K562 (cell line): ENCODE data around the gene FBN3. TPM values are rescaled to one million over a fixed set of nuclear protein-coding genes. Genes with fewer than 3 reads are reported as not detected.
A peak's percentile ranks its signal among the peaks of the same experiment; 100 is the strongest.

Experiments used
- ATAC-seq: fragments of 200-7000 bp; cut with Tn5 transposase; 3 replicates; pipeline ENCODE4 v1.9.1; 2020; ENCODE audit warnings: moderate library complexity
- BruUV-seq: library from RNA; stranded (reverse); fragments of 400-500 nt; replicated peaks from 2 replicates; lab custom pipeline; 2021; lab: Mats Ljungman, UMichigan
- CTCF ChIA-PET: fragments of 300-600 bp; formaldehyde crosslinking; extraction: SDS; loops from one replicate; lab custom pipeline; 2021; ENCODE audit warnings: low intra/inter-chr PET ratio; lab: Yijun Ruan, JAX
- POLR2A ChIA-PET: fragments of 300-600, 350-650 bp; sonication (Branson Sonifier 250); formaldehyde crosslinking; extraction: SDS; loops from one replicate; lab custom pipeline; 2021; ENCODE audit warnings: antibody characterized with exemption, inconsistent platforms; lab: Yijun Ruan, JAX
- DNase-seq, 4 experiments: peaks; one replicate each; pipeline versions ENCODE4 v3.0.0 to v3.0.0-alpha.2; 2011 to 2018; ENCODE audit warnings: low spot score in 3 of 4, mixed read lengths in 3 of 4; ENCODE audit errors: extremely low read depth in 1 of 4
- FAIRE-seq: peaks from 2 replicates; lab custom pipeline; 2011; peaks lifted over from hg19 to GRCh38; lab: Jason Lieb, UNC
- H2AFZ ChIP-seq: 2 replicates; pipeline ENCODE4 v1.6.0; 2011; ENCODE audit warnings: low read depth, low read length, control low read depth, inconsistent platforms
- H3K27ac ChIP-seq: fragments of 200-600 bp; 3 replicates; pipeline ENCODE4 v1.8.0; 2011; ENCODE audit warnings: low read depth, mild to moderate bottlenecking, control low read depth, inconsistent platforms, low read length, moderate library complexity, mixed read lengths; ENCODE audit errors: extremely low read depth
- H3K27me3 ChIP-seq, 2 experiments: fragments of 300-600 bp in 1 of 2; 2 replicates in 1 of 2; 3 replicates in 1 of 2; pipeline versions ENCODE4 v1.6.0 to v1.8.0; 2011; ENCODE audit warnings: inconsistent platforms in 2 of 2, low read length in 2 of 2, mild to moderate bottlenecking in 1 of 2, mixed read lengths in 1 of 2, moderate library complexity in 1 of 2; ENCODE audit not compliant: control insufficient read depth in 2 of 2, insufficient read depth in 2 of 2
- H3K36me3 ChIP-seq: fragments of 300-600 bp; 3 replicates; pipeline ENCODE4 v1.8.0; 2011; ENCODE audit warnings: mild to moderate bottlenecking, low read length, inconsistent platforms; ENCODE audit not compliant: control insufficient read depth, insufficient read depth
- H3K4me1 ChIP-seq, 2 experiments: fragments of 200-600 bp in 1 of 2; replicated peaks in 1 of 2; 2 replicates in 1 of 2; 3 replicates in 1 of 2; pipeline versions ENCODE4 v1.5.1 to v1.8.0; 2011; ENCODE audit warnings: inconsistent platforms in 2 of 2, low read length in 2 of 2, mild to moderate bottlenecking in 1 of 2, mixed read lengths in 1 of 2, moderate library complexity in 1 of 2; ENCODE audit not compliant: control insufficient read depth in 2 of 2, insufficient read depth in 2 of 2
- H3K4me2 ChIP-seq: 2 replicates; pipeline ENCODE4 v1.6.1; 2011; ENCODE audit warnings: low read length, control low read depth, inconsistent platforms, mixed read lengths; ENCODE audit not compliant: insufficient read depth
- H3K4me3 ChIP-seq: fragments of 200-600 bp; sonication (generic), shearing (Covaris generic); 2 replicates; pipeline ENCODE4 v1.5.1; 2016; ENCODE audit warnings: control low read depth, inconsistent platforms
- H3K79me2 ChIP-seq: fragments of 200-600 bp; 3 replicates; pipeline ENCODE4 v1.8.0; 2011; ENCODE audit warnings: low read length, inconsistent platforms; ENCODE audit not compliant: control insufficient read depth, insufficient read depth
- H3K9ac ChIP-seq, 2 experiments: 2 replicates each; pipeline versions ENCODE4 v1.6.0 to v1.6.1; 2011; ENCODE audit warnings: low read depth in 2 of 2, low read length in 2 of 2, control low read depth in 1 of 2, inconsistent platforms in 1 of 2, mild to moderate bottlenecking in 1 of 2, mixed read lengths in 1 of 2; ENCODE audit not compliant: insufficient read depth in 1 of 2
- H3K9me1 ChIP-seq: one replicate; pipeline ENCODE4 v1.6.0; 2011; ENCODE audit warnings: inconsistent platforms, mild to moderate bottlenecking, low read length, moderate library complexity; ENCODE audit not compliant: control insufficient read depth, insufficient read depth
- H3K9me3 ChIP-seq: replicated peaks from 2 replicates; pipeline ENCODE4 v1.5.1; 2011; ENCODE audit warnings: low read depth, low read length, inconsistent platforms; ENCODE audit not compliant: control insufficient read depth, insufficient read depth
- H4K20me1 ChIP-seq: replicated peaks from 2 replicates; pipeline ENCODE4 v1.6.1; 2011; ENCODE audit warnings: low read length, inconsistent platforms, mixed read lengths; ENCODE audit not compliant: control insufficient read depth, insufficient read depth
- ARID2 ChIP-seq: fragments of 450-650 bp; IDR thresholded peaks from 2 replicates; pipeline ENCODE4 v1.6.1; 2017; ENCODE audit warnings: antibody characterized with exemption, mild to moderate bottlenecking
- WGBS: fragments of 100-300 bp; shearing (Covaris generic); methylation state at CpG from one replicate; pipeline ENCODE4 v1.1.6; 2016; ENCODE audit warnings: low coverage, mixed read lengths; ENCODE audit not compliant: insufficient coverage; ENCODE audit errors: missing lambda C conversion rate; 5-methylcytosine and 5-hydroxymethylcytosine counted together
- in situ Hi-C: fragments of 300-500 bp; cut with MboI; formaldehyde crosslinking; loops from 4 replicates; pipeline ENCODE4 v1.15.0; 2018; ENCODE audit warnings: inconsistent platforms, mixed read lengths
- intact Hi-C: fragments of 100-400 bp; cut with micrococcal nuclease; formaldehyde crosslinking; loops from 2 replicates; pipeline ENCODE4 v1.14.2; 2022
- polyA plus RNA-seq, 8 experiments: library from polyadenylated mRNA; depleted of rRNA in 4 of 8; stranded (reverse) in 5 of 8; unstranded in 3 of 8; fragments of >200 nt; fragmentation: Nextera tagmentation in 2 of 8; fragmentation: Illumina TruSeq in 1 of 8; extraction: Ambion mirVana in 2 of 8; extraction: Trizol in 1 of 8; gene quantifications; 2 replicates each; pipeline versions ENCODE4 v1.2.1 to v1.2.3, GENCODE V29; 2011 to 2014; ENCODE audit warnings: inconsistent platforms in 1 of 8, missing spikeins in 1 of 8
- total RNA-seq, 7 experiments: library from RNA; depleted of rRNA in 6 of 7; stranded (reverse); fragments of >200 nt in 6 of 7; fragmentation: Illumina TruSeq in 2 of 7; extraction: Trizol in 2 of 7; gene quantifications; 2 replicates each; pipeline versions ENCODE4 v1.2.1 to v1.2.3, GENCODE V29; 2011 to 2021; ENCODE audit warnings: low replicate concordance in 1 of 7
- TF ChIP-seq, protein P1 (sequence below): sonication (generic); formaldehyde crosslinking; IDR thresholded peaks from 2 replicates; pipeline ENCODE4 v1.9.0; 2022; ENCODE audit warnings: mild to moderate bottlenecking, missing genetic modification reagents
- TF ChIP-seq, protein P2 (sequence below), 3 experiments: fragments of 200-800 bp in 1 of 3; sonication (Bioruptor generic) in 1 of 3; sonication (generic) in 1 of 3; formaldehyde crosslinking in 1 of 3; IDR thresholded peaks; 2 replicates each; pipeline versions ENCODE4 v1.6.1 to v1.8.0; 2016 to 2022; ENCODE audit warnings: mild to moderate bottlenecking in 2 of 3, missing compliant biosample characterization in 2 of 3, missing genetic modification characterization in 2 of 3, missing genetic modification reagents in 1 of 3
- TF ChIP-seq, protein P3 (sequence below), 2 experiments: IDR thresholded peaks; 2 replicates each; pipeline ENCODE4 v1.6.1; 2011; ENCODE audit warnings: borderline replicate concordance in 1 of 2, control low read depth in 1 of 2, low read depth in 1 of 2, low read length in 1 of 2, mild to moderate bottlenecking in 1 of 2, mixed read lengths in 1 of 2, moderate library complexity in 1 of 2; ENCODE audit not compliant: insufficient read depth in 1 of 2, insufficient read length in 1 of 2, poor library complexity in 1 of 2, severe bottlenecking in 1 of 2; ENCODE audit errors: extremely low read depth in 1 of 2

FBN3 gene
- total and polyA plus RNA-seq, 9 of the 15 experiments (the other 6 are each of a cell fraction or from before 2014, with no cell fraction given): under 0.01 to 0.29 (median 0.01) TPM; not detected in 4

DNA sequence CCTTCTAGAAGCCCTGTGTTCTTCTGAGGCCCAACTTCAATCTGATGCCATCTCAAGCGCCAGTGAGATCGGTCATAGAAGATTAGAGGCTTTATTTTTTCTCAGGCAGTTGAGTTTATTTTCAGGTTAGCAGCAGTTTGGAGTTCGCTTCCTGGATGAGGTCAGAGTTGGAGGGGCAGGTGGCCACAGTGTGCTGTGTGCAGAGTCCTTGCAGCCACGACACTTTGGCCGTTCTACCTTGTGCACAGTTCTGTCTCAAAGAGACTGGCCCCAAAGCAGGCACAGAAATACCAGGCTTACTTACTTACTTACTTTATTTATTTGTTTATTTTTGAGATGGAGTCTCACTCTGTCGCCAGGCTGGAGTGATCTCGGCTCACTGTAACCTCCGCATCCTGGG is 128.0 kb downstream of the FBN3 start:
- DNase-seq (peak in 1 of 4 experiments; percentile 25), ATAC-seq (peak; percentile 48), FAIRE-seq (no peak)
- ChIA-PET POLR2A (interaction anchor here (0.6 kb wide), 1 partner anchor 465 kb away, joined by 3 read pairs; no protein-coding TSS in a partner anchor), CTCF (no interaction called here)
- H3K4me3 ChIP-seq: no peak overlapping the region
- no peak overlapping the region for H3K27ac ChIP-seq
- H3K9me3 ChIP-seq: no peaks in the 10 kb centered on the region
- WGBS: 74% methylated on average over 8 of the region's 8 CpGs
- H4K20me1 ChIP-seq: no peaks in the 10 kb centered on the region
- BruUV-seq: no TSS peak
- H3K27me3 ChIP-seq: no peaks in the 10 kb centered on the region
- peaks cover 12 to 16% of the 10 kb centered on the region in 2 experiments; a peak in 4 of 5 replicates for H3K4me1 ChIP-seq
- H3K9me1 ChIP-seq: no peaks in the 10 kb centered on the region
- no peak overlapping the region for H3K4me2 ChIP-seq
- TF ChIP-seq ARID2: no peak
- TF ChIP-seq, protein P1, sequence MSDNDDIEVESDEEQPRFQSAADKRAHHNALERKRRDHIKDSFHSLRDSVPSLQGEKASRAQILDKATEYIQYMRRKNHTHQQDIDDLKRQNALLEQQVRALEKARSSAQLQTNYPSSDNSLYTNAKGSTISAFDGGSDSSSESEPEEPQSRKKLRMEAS (CRISPR knock-in tag): peak; percentile 42; the same call in 1 of the 2 replicates
- TF ChIP-seq, protein P2, sequence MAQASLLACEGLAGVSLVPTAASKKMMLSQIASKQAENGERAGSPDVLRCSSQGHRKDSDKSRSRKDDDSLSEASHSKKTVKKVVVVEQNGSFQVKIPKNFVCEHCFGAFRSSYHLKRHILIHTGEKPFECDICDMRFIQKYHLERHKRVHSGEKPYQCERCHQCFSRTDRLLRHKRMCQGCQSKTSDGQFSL (CRISPR knock-in tag; IDR thresholded peaks at IDR 0.05): 0 out of 2 replicates have a peak, but pooled peaks have one; percentile 39
- TF ChIP-seq, protein P2 (tag; IDR thresholded peaks at IDR 0.05): no peak
- TF ChIP-seq, protein P3, sequence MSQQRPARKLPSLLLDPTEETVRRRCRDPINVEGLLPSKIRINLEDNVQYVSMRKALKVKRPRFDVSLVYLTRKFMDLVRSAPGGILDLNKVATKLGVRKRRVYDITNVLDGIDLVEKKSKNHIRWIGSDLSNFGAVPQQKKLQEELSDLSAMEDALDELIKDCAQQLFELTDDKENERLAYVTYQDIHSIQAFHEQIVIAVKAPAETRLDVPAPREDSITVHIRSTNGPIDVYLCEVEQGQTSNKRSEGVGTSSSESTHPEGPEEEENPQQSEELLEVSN (IDR thresholded peaks at IDR 0.05; ENCODE audit: borderline replicate concordance in 1 of 2, extremely low read depth in 1 of 2, insufficient read depth in 1 of 2, insufficient read length in 1 of 2, low read depth in 1 of 2, low read length in 1 of 2, poor library complexity in 1 of 2, severe bottlenecking in 1 of 2): peak in 1 of 2 experiments; percentile 21
- H2AFZ ChIP-seq: no peak overlapping the region
- no peaks in the 10 kb centered on the region for H3K79me2 ChIP-seq
- no peak overlapping the region; a peak in 1 of 4 replicates for H3K9ac ChIP-seq
- in situ Hi-C loops (no loop called here), intact Hi-C loops (no loop called here)
- H3K36me3 ChIP-seq: no peaks in the 10 kb centered on the region; the same call in 2 of the 3 replicates
